Measurements from ENCODE around the gene CORO2A.

Gene CORO2A

DNA sequence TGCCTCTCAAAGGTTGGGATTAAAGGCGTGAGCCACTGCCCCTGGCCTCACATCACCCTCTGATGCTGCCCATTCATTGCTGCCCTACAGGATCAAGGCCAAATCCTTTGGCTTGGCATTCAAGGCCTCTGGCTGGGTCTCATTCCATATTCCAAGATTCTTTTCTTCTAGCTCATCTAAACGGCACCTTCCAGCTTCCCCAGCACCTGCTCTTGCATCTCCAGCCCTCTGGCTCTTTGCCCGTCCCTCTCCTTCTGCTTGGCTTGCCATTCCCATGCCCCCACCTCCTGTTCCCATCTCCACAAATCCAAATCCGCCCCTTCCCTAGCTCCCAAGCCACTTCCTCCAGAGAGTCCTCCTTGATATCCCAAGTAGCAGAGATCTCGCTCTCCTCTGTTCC lies 33.1 kb downstream of the CORO2A start:
- H3K36me3 ChIP-seq (ENCODE audit: insufficient read depth, low read length): no peaks in the 10 kb centered on the region
- no peak overlapping the region for H3K4me2 ChIP-seq (ENCODE audit: low read length)
- no peak overlapping the region for H3K4me3 ChIP-seq (ENCODE audit: low read depth, low read length, poor library complexity, severe bottlenecking)
- H3K9me3 ChIP-seq (ENCODE audit: low read length): no peaks in the 10 kb centered on the region
- no peak overlapping the region for H2AFZ ChIP-seq (ENCODE audit: low read length)
- H3K9ac ChIP-seq (ENCODE audit: low read length): no peak overlapping the region
- no peaks in the 10 kb centered on the region for H3F3A ChIP-seq (ENCODE audit: insufficient read depth, low read length)
- H3K27ac ChIP-seq (ENCODE audit: low read depth, low read length, poor library complexity, severe bottlenecking): no peak overlapping the region
- no peaks in the 10 kb centered on the region for H3K4me1 ChIP-seq (ENCODE audit: insufficient read depth, low read length, severe bottlenecking)
- no peaks in the 10 kb centered on the region for H3K79me2 ChIP-seq (ENCODE audit: insufficient read depth, low read length)
- H3K27me3 ChIP-seq (ENCODE audit: insufficient read depth, low read length): no peaks in the 10 kb centered on the region
- H3K9me2 ChIP-seq (ENCODE audit: low read depth, low read length): no peaks in the 10 kb centered on the region
- TF ChIP-seq, protein P1, sequence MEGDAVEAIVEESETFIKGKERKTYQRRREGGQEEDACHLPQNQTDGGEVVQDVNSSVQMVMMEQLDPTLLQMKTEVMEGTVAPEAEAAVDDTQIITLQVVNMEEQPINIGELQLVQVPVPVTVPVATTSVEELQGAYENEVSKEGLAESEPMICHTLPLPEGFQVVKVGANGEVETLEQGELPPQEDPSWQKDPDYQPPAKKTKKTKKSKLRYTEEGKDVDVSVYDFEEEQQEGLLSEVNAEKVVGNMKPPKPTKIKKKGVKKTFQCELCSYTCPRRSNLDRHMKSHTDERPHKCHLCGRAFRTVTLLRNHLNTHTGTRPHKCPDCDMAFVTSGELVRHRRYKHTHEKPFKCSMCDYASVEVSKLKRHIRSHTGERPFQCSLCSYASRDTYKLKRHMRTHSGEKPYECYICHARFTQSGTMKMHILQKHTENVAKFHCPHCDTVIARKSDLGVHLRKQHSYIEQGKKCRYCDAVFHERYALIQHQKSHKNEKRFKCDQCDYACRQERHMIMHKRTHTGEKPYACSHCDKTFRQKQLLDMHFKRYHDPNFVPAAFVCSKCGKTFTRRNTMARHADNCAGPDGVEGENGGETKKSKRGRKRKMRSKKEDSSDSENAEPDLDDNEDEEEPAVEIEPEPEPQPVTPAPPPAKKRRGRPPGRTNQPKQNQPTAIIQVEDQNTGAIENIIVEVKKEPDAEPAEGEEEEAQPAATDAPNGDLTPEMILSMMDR (IDR thresholded peaks at IDR 0.05; ENCODE audit: low read length): no peak
- TF ChIP-seq EZH2 (IDR thresholded peaks at IDR 0.05; ENCODE audit: borderline replicate concordance, low read length): no peak
- H4K20me1 ChIP-seq (ENCODE audit: insufficient read depth, low read length): no peaks in the 10 kb centered on the region

DNA sequence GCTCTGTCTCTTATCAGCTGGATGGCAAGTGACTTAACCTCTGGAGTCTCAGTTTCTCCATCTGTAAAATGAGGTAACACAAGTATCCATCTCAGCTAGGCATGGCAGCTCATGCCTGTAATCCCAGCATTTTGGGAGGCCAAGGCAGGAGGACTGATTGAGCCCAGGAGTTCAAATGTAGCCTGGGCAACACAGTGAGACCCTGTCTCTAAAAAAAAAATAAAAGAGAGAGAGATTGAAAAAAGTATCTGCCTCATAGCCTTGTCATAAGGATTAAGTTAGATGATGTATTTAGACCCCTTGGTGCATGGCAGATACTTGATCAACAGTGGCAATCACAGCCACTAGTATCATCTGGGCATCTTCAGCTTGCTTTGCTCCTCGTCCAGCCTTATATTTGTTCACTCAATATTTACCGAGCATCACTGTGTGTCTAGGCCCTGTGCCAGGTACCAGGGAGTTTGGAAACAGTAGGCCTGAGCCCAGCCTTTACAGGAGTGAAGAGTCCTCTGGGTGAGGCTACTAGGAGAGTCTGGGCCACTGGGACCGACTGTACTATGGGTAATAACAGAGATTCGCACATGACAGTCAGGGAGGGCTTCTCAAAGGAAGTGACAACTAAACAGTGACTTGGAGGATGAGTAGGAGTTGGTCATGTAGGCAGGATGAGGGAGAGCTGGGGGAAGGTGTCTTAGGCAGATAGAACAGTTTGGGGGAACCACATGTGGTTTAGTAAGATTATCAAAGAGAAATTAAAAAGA lies 34.2 kb downstream of the CORO2A start:
- no peaks in the 10 kb centered on the region for H4K20me1 ChIP-seq (ENCODE audit: insufficient read depth, low read length)
- H3K4me1 ChIP-seq (ENCODE audit: insufficient read depth, low read length, severe bottlenecking): no peaks in the 10 kb centered on the region
- no peaks in the 10 kb centered on the region for H3K9me2 ChIP-seq (ENCODE audit: low read depth, low read length)
- H3K9ac ChIP-seq (ENCODE audit: low read length): no peak overlapping the region
- H3K27ac ChIP-seq (ENCODE audit: low read depth, low read length, poor library complexity, severe bottlenecking): no peak overlapping the region
- no peaks in the 10 kb centered on the region for H3K79me2 ChIP-seq (ENCODE audit: insufficient read depth, low read length)
- no peak overlapping the region for H2AFZ ChIP-seq (ENCODE audit: low read length)
- H3F3A ChIP-seq (ENCODE audit: insufficient read depth, low read length): no peaks in the 10 kb centered on the region
- H3K27me3 ChIP-seq (ENCODE audit: insufficient read depth, low read length): no peaks in the 10 kb centered on the region
- H3K9me3 ChIP-seq (ENCODE audit: low read length): no peaks in the 10 kb centered on the region
- no peak overlapping the region for H3K4me3 ChIP-seq (ENCODE audit: low read depth, low read length, poor library complexity, severe bottlenecking)
- no peak for TF ChIP-seq EZH2 (IDR thresholded peaks at IDR 0.05; ENCODE audit: borderline replicate concordance, low read length)
- H3K4me2 ChIP-seq (ENCODE audit: low read length): no peak overlapping the region
- no peaks in the 10 kb centered on the region for H3K36me3 ChIP-seq (ENCODE audit: insufficient read depth, low read length)

DNA sequence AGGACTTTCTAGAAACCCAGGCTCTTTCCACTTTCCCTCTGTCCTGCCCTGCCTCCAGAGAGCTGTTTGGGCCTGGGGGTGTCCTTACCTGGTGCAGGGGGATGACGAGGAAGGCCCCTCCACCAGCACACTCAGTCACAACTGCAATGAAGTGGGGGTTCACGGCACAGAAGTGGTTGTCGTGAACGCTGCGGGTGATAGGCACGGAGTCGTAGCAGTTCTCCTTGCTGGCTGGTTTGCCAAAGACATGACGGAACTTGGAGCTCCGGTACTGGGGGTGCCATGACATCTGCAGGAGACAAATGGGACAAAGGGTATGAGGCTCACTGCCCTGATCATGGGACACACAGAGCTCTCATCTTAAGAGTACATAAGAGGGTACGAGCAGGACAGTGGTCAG lies 35.1 kb downstream of the CORO2A start:
- Histone ChIP-seq H3F3A (ENCODE audit: insufficient read depth, low read length) (no peaks in the 10 kb centered on the region), H4K20me1 (ENCODE audit: insufficient read depth, low read length) (no peaks in the 10 kb centered on the region), H3K79me2 (ENCODE audit: insufficient read depth, low read length) (no peaks in the 10 kb centered on the region), H3K4me1 (ENCODE audit: insufficient read depth, low read length, severe bottlenecking) (no peaks in the 10 kb centered on the region), H3K9ac (ENCODE audit: low read length) (no peak overlapping the region), H2AFZ (ENCODE audit: low read length) (no peak overlapping the region), H3K9me2 (ENCODE audit: low read depth, low read length) (no peaks in the 10 kb centered on the region), H3K9me3 (ENCODE audit: low read length) (no peaks in the 10 kb centered on the region), H3K4me3 (ENCODE audit: low read depth, low read length, poor library complexity, severe bottlenecking) (no peak overlapping the region), H3K4me2 (ENCODE audit: low read length) (no peak overlapping the region), H3K36me3 (ENCODE audit: insufficient read depth, low read length) (no peaks in the 10 kb centered on the region), H3K27ac (ENCODE audit: low read depth, low read length, poor library complexity, severe bottlenecking) (no peak overlapping the region), H3K27me3 (ENCODE audit: insufficient read depth, low read length) (no peaks in the 10 kb centered on the region)
- TF ChIP-seq, protein P1 (IDR thresholded peaks at IDR 0.05; ENCODE audit: low read length): no peak
- TF ChIP-seq EZH2 (IDR thresholded peaks at IDR 0.05; ENCODE audit: borderline replicate concordance, low read length): no peak

DNA sequence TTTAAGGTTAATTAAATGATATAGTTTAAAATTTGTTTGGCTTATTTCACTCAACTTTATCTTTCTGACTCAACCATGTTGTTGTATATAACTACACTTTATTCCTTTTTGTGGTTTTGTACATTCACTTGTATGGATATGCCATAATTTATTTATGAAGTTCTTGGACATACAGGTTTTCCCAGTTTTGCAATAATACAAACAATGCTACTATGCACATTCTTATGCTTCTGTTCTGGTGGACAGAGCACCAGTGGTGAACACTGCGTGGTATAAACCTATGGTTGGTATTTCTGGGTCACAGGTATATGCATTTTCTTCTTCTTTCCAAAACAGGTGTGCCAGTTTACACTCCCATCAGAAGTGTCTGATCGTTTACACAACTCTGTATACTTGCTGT lies 37.8 kb downstream of the CORO2A start:
- Histone ChIP-seq H3K9ac (ENCODE audit: low read length) (no peak overlapping the region), H2AFZ (ENCODE audit: low read length) (no peak overlapping the region), H3K27me3 (ENCODE audit: insufficient read depth, low read length) (no peaks in the 10 kb centered on the region), H3K79me2 (ENCODE audit: insufficient read depth, low read length) (no peaks in the 10 kb centered on the region), H3K36me3 (ENCODE audit: insufficient read depth, low read length) (no peaks in the 10 kb centered on the region), H3K9me2 (ENCODE audit: low read depth, low read length) (no peaks in the 10 kb centered on the region), H3F3A (ENCODE audit: insufficient read depth, low read length) (no peaks in the 10 kb centered on the region), H3K4me3 (ENCODE audit: low read depth, low read length, poor library complexity, severe bottlenecking) (no peak overlapping the region), H3K4me2 (ENCODE audit: low read length) (no peak overlapping the region), H3K27ac (ENCODE audit: low read depth, low read length, poor library complexity, severe bottlenecking) (no peak overlapping the region), H4K20me1 (ENCODE audit: insufficient read depth, low read length) (no peaks in the 10 kb centered on the region), H3K9me3 (ENCODE audit: low read length) (no peaks in the 10 kb centered on the region), H3K4me1 (ENCODE audit: insufficient read depth, low read length, severe bottlenecking) (no peaks in the 10 kb centered on the region)
- no peak for TF ChIP-seq EZH2 (IDR thresholded peaks at IDR 0.05; ENCODE audit: borderline replicate concordance, low read length)
- TF ChIP-seq, protein P1 (IDR thresholded peaks at IDR 0.05; ENCODE audit: low read length): no peak
